H1 (cell line): Measurements from ENCODE around the gene MACC1. TPM values are rescaled to one million over a fixed set of nuclear protein-coding genes. Genes with fewer than 3 reads are reported as not detected.

Source experiments
- CTCF ChIA-PET: fragments of 300-600 bp; sonication (Branson Sonifier 250); formaldehyde crosslinking; loops from one replicate; lab custom pipeline; 2021; ENCODE audit not compliant: partially characterized antibody; lab: Charles Lee
- POLR2A ChIA-PET: fragments of 300-600 bp; sonication (Branson Sonifier 250); formaldehyde crosslinking; loops from one replicate; lab custom pipeline; 2021; ENCODE audit warnings: inconsistent platforms; ENCODE audit not compliant: partially characterized antibody; lab: Charles Lee
- DNase-seq, 2 experiments: peaks; one replicate each; pipeline versions ENCODE4 v3.0.0 to v3.0.0-alpha.2; 2010 to 2022; ENCODE audit warnings: low spot score in 2 of 2, low read depth in 1 of 2, mixed read lengths in 1 of 2
- FAIRE-seq: peaks from 2 replicates; lab custom pipeline; 2011; peaks lifted over from hg19 to GRCh38; lab: Jason Lieb, UNC
- H2AFZ ChIP-seq: 2 replicates; pipeline ENCODE4 v1.8.1; 2012; ENCODE audit warnings: low read length, inconsistent platforms
- H2AK5ac ChIP-seq: 2 replicates; pipeline ENCODE4 v1.6.1; 2013; ENCODE audit warnings: low read depth, low read length
- H2BK120ac ChIP-seq: replicated peaks from 2 replicates; pipeline ENCODE3; 2013; ENCODE audit warnings: low read depth, low read length, inconsistent platforms
- H2BK12ac ChIP-seq: 2 replicates; pipeline ENCODE4 v1.6.1; 2013; ENCODE audit warnings: low read depth, low read length
- H2BK15ac ChIP-seq: 2 replicates; pipeline ENCODE4 v1.6.1; 2013; ENCODE audit warnings: low read length
- H2BK20ac ChIP-seq: 2 replicates; pipeline ENCODE4 v1.6.1; 2013; ENCODE audit warnings: low read length
- H2BK5ac ChIP-seq: 2 replicates; pipeline ENCODE4 v1.6.1; 2013; ENCODE audit warnings: low read depth, low read length
- H3K14ac ChIP-seq: 2 replicates; pipeline ENCODE4 v1.6.1; 2013; ENCODE audit warnings: inconsistent platforms; ENCODE audit not compliant: insufficient read length
- H3K18ac ChIP-seq: 2 replicates; pipeline ENCODE4 v1.6.1; 2013; ENCODE audit warnings: low read length; ENCODE audit errors: extremely low read depth
- H3K23ac ChIP-seq: 2 replicates; pipeline ENCODE4 v1.6.1; 2013; ENCODE audit warnings: inconsistent platforms; ENCODE audit not compliant: insufficient read length
- H3K23me2 ChIP-seq: 2 replicates; pipeline ENCODE4 v1.6.1; 2013; ENCODE audit warnings: low read depth, low read length
- H3K27ac ChIP-seq: 2 replicates; pipeline ENCODE4 v1.6.1; 2011; ENCODE audit warnings: low read depth, low read length, inconsistent platforms
- H3K27me3 ChIP-seq, 4 experiments: replicated peaks in 1 of 4; 1 replicate in 1 of 4; 2 replicates in 3 of 4; pipeline versions ENCODE4 v1.6.1 to v1.8.1; 2011 to 2013; ENCODE audit warnings: low read length in 3 of 4, mild to moderate bottlenecking in 3 of 4, inconsistent platforms in 2 of 4, mixed read lengths in 2 of 4, moderate library complexity in 1 of 4; ENCODE audit not compliant: control insufficient read depth in 3 of 4, insufficient read depth in 3 of 4; ENCODE audit errors: extremely low read depth in 1 of 4
- H3K36me3 ChIP-seq, 4 experiments: 2 replicates each; pipeline versions ENCODE4 v1.6.1 to v1.8.1; 2011 to 2013; ENCODE audit warnings: mild to moderate bottlenecking in 4 of 4, low read length in 3 of 4, moderate library complexity in 2 of 4, control low read depth in 1 of 4, inconsistent platforms in 1 of 4; ENCODE audit not compliant: insufficient read depth in 4 of 4, control insufficient read depth in 2 of 4
- H3K4ac ChIP-seq: replicated peaks from 2 replicates; pipeline ENCODE3; 2013; ENCODE audit warnings: low read length, low read depth, mixed read lengths, inconsistent platforms; ENCODE audit not compliant: insufficient read length
- H3K4me1 ChIP-seq, 4 experiments: replicated peaks in 1 of 4; 1 replicate in 1 of 4; 2 replicates in 3 of 4; pipeline versions ENCODE4 v1.6.1 to v1.8.1; 2011 to 2013; ENCODE audit warnings: low read length in 3 of 4, inconsistent platforms in 2 of 4, mixed read lengths in 1 of 4; ENCODE audit not compliant: insufficient read depth in 4 of 4, control insufficient read depth in 3 of 4
- H3K4me2 ChIP-seq, 2 experiments: 2 replicates each; pipeline versions ENCODE4 v1.6.1 to v1.8.1; 2011 to 2013; ENCODE audit warnings: low read depth in 2 of 2, low read length in 2 of 2, control low read depth in 1 of 2, inconsistent platforms in 1 of 2, mild to moderate bottlenecking in 1 of 2; ENCODE audit not compliant: insufficient read depth in 1 of 2
- H3K4me3 ChIP-seq, 4 experiments: fragments of 200-600, 300-600 bp in 1 of 4; sonication (generic), shearing (Covaris generic), sonication (Bioruptor Twin) in 1 of 4; 2 replicates each; pipeline versions ENCODE4 v1.5.1 to v1.8.1; 2011 to 2016; ENCODE audit warnings: low read length in 4 of 4, low read depth in 3 of 4, control low read depth in 2 of 4, inconsistent platforms in 2 of 4, mild to moderate bottlenecking in 2 of 4, mixed read lengths in 1 of 4, moderate library complexity in 1 of 4; ENCODE audit not compliant: insufficient read depth in 2 of 4; ENCODE audit errors: extremely low read depth in 1 of 4
- H3K56ac ChIP-seq: replicated peaks from 2 replicates; pipeline ENCODE3; 2013; ENCODE audit warnings: low read depth, mild to moderate bottlenecking, mixed read lengths, low read length, inconsistent platforms; ENCODE audit not compliant: insufficient read length
- H3K79me1 ChIP-seq: 2 replicates; pipeline ENCODE4 v1.6.1; 2013; ENCODE audit warnings: low read depth, low read length, control low read depth
- H3K79me2 ChIP-seq, 2 experiments: 2 replicates each; pipeline versions ENCODE4 v1.6.1 to v1.8.1; 2012 to 2013; ENCODE audit warnings: low read length in 2 of 2, mild to moderate bottlenecking in 2 of 2, inconsistent platforms in 1 of 2; ENCODE audit not compliant: insufficient read depth in 2 of 2, control insufficient read depth in 1 of 2
- H3K9ac ChIP-seq, 4 experiments: replicated peaks in 1 of 4; 1 replicate in 1 of 4; 2 replicates in 3 of 4; pipeline versions ENCODE4 v1.6.1 to v1.8.1; 2011 to 2013; ENCODE audit warnings: low read depth in 3 of 4, low read length in 3 of 4, control low read depth in 2 of 4, mild to moderate bottlenecking in 2 of 4, moderate library complexity in 2 of 4, inconsistent platforms in 1 of 4; ENCODE audit errors: extremely low read depth in 1 of 4
- H3K9me3 ChIP-seq, 2 experiments: 2 replicates each; pipeline versions ENCODE4 v1.6.1 to v1.8.1; 2012 to 2013; ENCODE audit warnings: mild to moderate bottlenecking in 2 of 2, moderate library complexity in 2 of 2, control low read depth in 1 of 2, inconsistent platforms in 1 of 2, low read depth in 1 of 2, low read length in 1 of 2, mixed read lengths in 1 of 2; ENCODE audit not compliant: insufficient read depth in 2 of 2
- H4K20me1 ChIP-seq, 2 experiments: replicated peaks in 1 of 2; 2 replicates each; pipeline versions ENCODE3 to v1.8.1; 2011 to 2013; ENCODE audit warnings: inconsistent platforms in 2 of 2, low read length in 2 of 2, mild to moderate bottlenecking in 1 of 2; ENCODE audit not compliant: insufficient read depth in 2 of 2, control insufficient read depth in 1 of 2
- H4K5ac ChIP-seq: 2 replicates; pipeline ENCODE4 v1.6.1; 2013; ENCODE audit warnings: low read length, low read depth, mixed read lengths, inconsistent platforms; ENCODE audit not compliant: insufficient read length
- H4K8ac ChIP-seq: 2 replicates; pipeline ENCODE4 v1.8.0; 2013; ENCODE audit warnings: mild to moderate bottlenecking, moderate library complexity, low read length, inconsistent platforms; ENCODE audit not compliant: insufficient read depth; ENCODE audit errors: extremely low read depth
- H4K91ac ChIP-seq: replicated peaks from 2 replicates; pipeline ENCODE3; 2013; ENCODE audit warnings: low read length, mixed read lengths, inconsistent platforms; ENCODE audit not compliant: insufficient read length
- ASH2L ChIP-seq: fragments of 200-600, 300-600 bp; sonication (generic); IDR thresholded peaks from one replicate; pipeline ENCODE4 v1.7.1; 2017; ENCODE audit warnings: low read length
- CEBPB ChIP-seq: IDR thresholded peaks from 2 replicates; pipeline ENCODE4 v1.6.1; 2012; ENCODE audit warnings: low read depth, low read length
- CHD2 ChIP-seq: IDR thresholded peaks from 2 replicates; pipeline ENCODE4 v1.6.1; 2012; ENCODE audit warnings: low read length, improper control_type of control experiment
- CREB1 ChIP-seq: IDR thresholded peaks from 2 replicates; pipeline ENCODE4 v1.6.1; 2012; ENCODE audit warnings: inconsistent platforms
- CTBP2 ChIP-seq: IDR thresholded peaks from 2 replicates; pipeline ENCODE4 v1.7.0; 2011; ENCODE audit warnings: borderline replicate concordance, mild to moderate bottlenecking, moderate library complexity, mixed read lengths, low read length; ENCODE audit not compliant: insufficient read depth, insufficient read length
- EZH2 ChIP-seq: fragments of 200-600 bp; sonication (generic); IDR thresholded peaks from 2 replicates; pipeline ENCODE4 v1.7.1; 2012; ENCODE audit warnings: low read depth, mild to moderate bottlenecking, moderate library complexity, low read length, inconsistent platforms; ENCODE audit not compliant: severe bottlenecking
- FOSL1 ChIP-seq: IDR thresholded peaks from 2 replicates; pipeline ENCODE4 v1.6.1; 2011; ENCODE audit warnings: mild to moderate bottlenecking, low read depth, low read length, moderate library complexity; ENCODE audit not compliant: insufficient read depth
- JUND ChIP-seq: IDR thresholded peaks from 2 replicates; pipeline ENCODE4 v1.6.1; 2011; ENCODE audit warnings: mild to moderate bottlenecking, improper control_type of control experiment, low read length
- NRF1 ChIP-seq: IDR thresholded peaks from 2 replicates; pipeline ENCODE4 v1.6.1; 2011; ENCODE audit warnings: mild to moderate bottlenecking, low read depth, low read length, improper control_type of control experiment
- POLR2AphosphoS5 ChIP-seq: IDR thresholded peaks from 2 replicates; pipeline ENCODE4 v1.6.1; 2011; ENCODE audit warnings: low read depth, low read length
- SP1 ChIP-seq: IDR thresholded peaks from 2 replicates; pipeline ENCODE4 v1.6.1; 2011; ENCODE audit warnings: low read depth, low read length
- SRF ChIP-seq: IDR thresholded peaks from 2 replicates; pipeline ENCODE4 v1.6.1; 2011; ENCODE audit warnings: mild to moderate bottlenecking, low read depth, low read length, moderate library complexity
- TAF1 ChIP-seq: IDR thresholded peaks from 2 replicates; pipeline ENCODE4 v1.6.1; 2011; ENCODE audit warnings: mild to moderate bottlenecking, low read depth, low read length
- TCF12 ChIP-seq: IDR thresholded peaks from 2 replicates; pipeline ENCODE4 v1.6.1; 2011; ENCODE audit warnings: low read depth, mild to moderate bottlenecking, low read length
- WGBS, 2 experiments: shearing (Covaris generic) in 1 of 2; methylation state at CpG; one replicate each; pipeline versions ENCODE4 v1.1.6 to v1.1.7; 2013 to 2015; ENCODE audit warnings: low lambda C conversion rate in 2 of 2, mixed read lengths in 2 of 2, inconsistent platforms in 1 of 2, low coverage in 1 of 2, missing lambda C conversion rate in 1 of 2; ENCODE audit not compliant: insufficient replicate concordance in 2 of 2, insufficient coverage in 1 of 2, insufficient read length in 1 of 2; ENCODE audit errors: extremely low coverage in 1 of 2, missing lambda C conversion rate in 1 of 2; 5-methylcytosine and 5-hydroxymethylcytosine counted together
- polyA plus RNA-seq, 7 experiments: library from polyadenylated mRNA; depleted of rRNA in 3 of 7; stranded (reverse) in 5 of 7; unstranded in 2 of 7; fragments of >200 nt in 5 of 7; fragments of 200-250 nt in 2 of 7; gene quantifications; 1 replicate in 5 of 7; 2 replicates in 1 of 7; 4 replicates in 1 of 7; pipeline versions ENCODE4 v1.2.1 to v1.2.3, GENCODE V29; 2011 to 2013; ENCODE audit warnings: missing spikeins in 2 of 7, mixed read lengths in 2 of 7
- total RNA-seq: library from RNA; stranded (reverse); fragmentation: NEBNext Ultra II Directional; extraction: Animal tissue kit (Norgen Biotek cat#: 25700); gene quantifications from 2 replicates; pipeline ENCODE4 v1.2.1, GENCODE V29; 2021
- TF ChIP-seq, protein P1 (sequence below): IDR thresholded peaks from 2 replicates; pipeline ENCODE4 v1.6.1; 2012; ENCODE audit warnings: low read length, inconsistent platforms

Gene MACC1
- total and polyA plus RNA-seq, 2 of the 8 experiments (the other 6 are each of a cell fraction or from before 2014, with no cell fraction given): 2.0 to 17.2 TPM

DNA sequence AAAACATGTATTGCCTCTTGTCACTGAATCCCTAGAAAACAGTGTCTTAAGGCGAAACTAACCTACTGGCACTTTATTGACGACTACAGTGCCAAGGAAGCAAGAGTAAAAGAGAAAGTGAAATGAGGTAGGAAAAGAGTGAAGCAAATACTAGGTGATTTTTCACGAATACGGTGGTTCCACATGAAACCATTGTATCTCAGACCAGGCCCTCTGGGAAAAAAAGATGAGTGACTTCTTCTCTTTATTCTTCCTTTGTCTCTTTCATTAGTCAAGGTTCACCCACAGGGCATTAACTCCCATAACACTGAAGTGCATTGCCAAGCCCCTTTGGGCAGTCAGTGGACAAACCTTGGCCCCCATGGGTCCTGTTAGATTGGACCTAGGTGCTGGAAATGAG, 16.2 kb upstream of the MACC1 start:
- CTCF ChIA-PET: interaction anchor here (0.5 kb wide), 1 partner anchor 66 kb away, joined by 3 read pairs; no protein-coding TSS in a partner anchor
- no peak overlapping the region for H2BK20ac ChIP-seq
- no peak for TF ChIP-seq NRF1
- no peak for TF ChIP-seq JUND
- TF ChIP-seq CTBP2: no peak
- no peak for TF ChIP-seq EZH2
- no peak for TF ChIP-seq ASH2L
- TF ChIP-seq, protein P1, sequence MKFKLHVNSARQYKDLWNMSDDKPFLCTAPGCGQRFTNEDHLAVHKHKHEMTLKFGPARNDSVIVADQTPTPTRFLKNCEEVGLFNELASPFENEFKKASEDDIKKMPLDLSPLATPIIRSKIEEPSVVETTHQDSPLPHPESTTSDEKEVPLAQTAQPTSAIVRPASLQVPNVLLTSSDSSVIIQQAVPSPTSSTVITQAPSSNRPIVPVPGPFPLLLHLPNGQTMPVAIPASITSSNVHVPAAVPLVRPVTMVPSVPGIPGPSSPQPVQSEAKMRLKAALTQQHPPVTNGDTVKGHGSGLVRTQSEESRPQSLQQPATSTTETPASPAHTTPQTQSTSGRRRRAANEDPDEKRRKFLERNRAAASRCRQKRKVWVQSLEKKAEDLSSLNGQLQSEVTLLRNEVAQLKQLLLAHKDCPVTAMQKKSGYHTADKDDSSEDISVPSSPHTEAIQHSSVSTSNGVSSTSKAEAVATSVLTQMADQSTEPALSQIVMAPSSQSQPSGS: no peak
- TF ChIP-seq SP1: no peak
- TF ChIP-seq FOSL1: no peak
- no peak for TF ChIP-seq CHD2
- no peak for TF ChIP-seq CEBPB
- TF ChIP-seq SRF: no peak
- TF ChIP-seq POLR2AphosphoS5: no peak
- TF ChIP-seq CREB1: no peak
- TF ChIP-seq TAF1: no peak
- TF ChIP-seq TCF12: no peak

More for the DNA sequence above, 16.2 kb upstream of the MACC1 start:
- Histone ChIP-seq H2BK120ac (no peak overlapping the region), H2AFZ (no peak overlapping the region), H4K5ac (no peak overlapping the region), H4K8ac (no peak overlapping the region), H3K4me2 (no peak overlapping the region), H3K27me3 (no peaks in the 10 kb centered on the region), H3K23me2 (no peaks in the 10 kb centered on the region; the same call in 1 of the 2 replicates), H4K91ac (no peak overlapping the region), H3K18ac (no peak overlapping the region), H3K79me1 (no peaks in the 10 kb centered on the region), H3K9me3 (no peaks in the 10 kb centered on the region), H3K4me3 (no peak overlapping the region), H3K79me2 (no peaks in the 10 kb centered on the region; a peak in 1 of 4 replicates), H2BK12ac (no peak overlapping the region), H3K9ac (no peak overlapping the region), H2BK5ac (no peak overlapping the region), H4K20me1 (no peaks in the 10 kb centered on the region), H3K4me1 (peaks cover 0 to 2% (median 0%) of the 10 kb centered on the region in 4 experiments; a peak in 1 of 7 replicates), H3K56ac (no peak overlapping the region), H3K23ac (no peak overlapping the region), H3K14ac (no peak overlapping the region), H2BK15ac (no peak overlapping the region), H3K27ac (no peak overlapping the region), H3K4ac (no peak overlapping the region), H2AK5ac (no peak overlapping the region), H3K36me3 (no peaks in the 10 kb centered on the region)
- POLR2A ChIA-PET: no interaction called here
- DNase-seq (no peak), FAIRE-seq (no peak)
- 89% methylated on average over 4 of the region's 4 CpGs; no CpG with 5 or more reads in 1 of the 2 experiments for WGBS, 2 experiments
